ENCODE data around the gene BRD1.

Gene BRD1

GRCh38 chr22:49749885-49750510, 77.7 kb downstream of the BRD1 start:
- no peak overlapping the region for H3K27ac ChIP-seq
- TF ChIP-seq ZFX (IDR thresholded peaks at IDR 0.05; ENCODE audit: borderline replicate concordance) = no peak
- TF ChIP-seq, protein P1, sequence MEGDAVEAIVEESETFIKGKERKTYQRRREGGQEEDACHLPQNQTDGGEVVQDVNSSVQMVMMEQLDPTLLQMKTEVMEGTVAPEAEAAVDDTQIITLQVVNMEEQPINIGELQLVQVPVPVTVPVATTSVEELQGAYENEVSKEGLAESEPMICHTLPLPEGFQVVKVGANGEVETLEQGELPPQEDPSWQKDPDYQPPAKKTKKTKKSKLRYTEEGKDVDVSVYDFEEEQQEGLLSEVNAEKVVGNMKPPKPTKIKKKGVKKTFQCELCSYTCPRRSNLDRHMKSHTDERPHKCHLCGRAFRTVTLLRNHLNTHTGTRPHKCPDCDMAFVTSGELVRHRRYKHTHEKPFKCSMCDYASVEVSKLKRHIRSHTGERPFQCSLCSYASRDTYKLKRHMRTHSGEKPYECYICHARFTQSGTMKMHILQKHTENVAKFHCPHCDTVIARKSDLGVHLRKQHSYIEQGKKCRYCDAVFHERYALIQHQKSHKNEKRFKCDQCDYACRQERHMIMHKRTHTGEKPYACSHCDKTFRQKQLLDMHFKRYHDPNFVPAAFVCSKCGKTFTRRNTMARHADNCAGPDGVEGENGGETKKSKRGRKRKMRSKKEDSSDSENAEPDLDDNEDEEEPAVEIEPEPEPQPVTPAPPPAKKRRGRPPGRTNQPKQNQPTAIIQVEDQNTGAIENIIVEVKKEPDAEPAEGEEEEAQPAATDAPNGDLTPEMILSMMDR (IDR thresholded peaks at IDR 0.05) = no peak

GRCh38 chr22:49749227-49749626, 78.4 kb downstream of the BRD1 start:
- no peak for TF ChIP-seq ZFX (IDR thresholded peaks at IDR 0.05; ENCODE audit: borderline replicate concordance)
- TF ChIP-seq, protein P1 (IDR thresholded peaks at IDR 0.05) = no peak
- H3K27ac ChIP-seq = no peak overlapping the region

GRCh38 chr22:49748514-49748913, 79.2 kb downstream of the BRD1 start:
- TF ChIP-seq, protein P1 (IDR thresholded peaks at IDR 0.05) = no peak
- TF ChIP-seq ZFX (IDR thresholded peaks at IDR 0.05; ENCODE audit: borderline replicate concordance) = no peak
- H3K27ac ChIP-seq = no peak overlapping the region

- no peak overlapping the region for H3K27ac ChIP-seq
- TF ChIP-seq, protein P1 (IDR thresholded peaks at IDR 0.05) = no peak
- no peak for TF ChIP-seq ZFX (IDR thresholded peaks at IDR 0.05; ENCODE audit: borderline replicate concordance)
These were observed 80.0 kb downstream of the BRD1 start for GRCh38 chr22:49747716-49748115.

- no peak overlapping the region for H3K27ac ChIP-seq
- TF ChIP-seq, protein P1 (IDR thresholded peaks at IDR 0.05) = no peak
- no peak for TF ChIP-seq ZFX (IDR thresholded peaks at IDR 0.05; ENCODE audit: borderline replicate concordance)
These were observed 80.5 kb downstream of the BRD1 start for GRCh38 chr22:49747130-49747529.

- no peak overlapping the region for H3K27ac ChIP-seq
- TF ChIP-seq, protein P1 (IDR thresholded peaks at IDR 0.05) = no peak
- TF ChIP-seq ZFX (IDR thresholded peaks at IDR 0.05; ENCODE audit: borderline replicate concordance) = no peak
These were observed 81.6 kb downstream of the BRD1 start for GRCh38 chr22:49746065-49746464.

DNA sequence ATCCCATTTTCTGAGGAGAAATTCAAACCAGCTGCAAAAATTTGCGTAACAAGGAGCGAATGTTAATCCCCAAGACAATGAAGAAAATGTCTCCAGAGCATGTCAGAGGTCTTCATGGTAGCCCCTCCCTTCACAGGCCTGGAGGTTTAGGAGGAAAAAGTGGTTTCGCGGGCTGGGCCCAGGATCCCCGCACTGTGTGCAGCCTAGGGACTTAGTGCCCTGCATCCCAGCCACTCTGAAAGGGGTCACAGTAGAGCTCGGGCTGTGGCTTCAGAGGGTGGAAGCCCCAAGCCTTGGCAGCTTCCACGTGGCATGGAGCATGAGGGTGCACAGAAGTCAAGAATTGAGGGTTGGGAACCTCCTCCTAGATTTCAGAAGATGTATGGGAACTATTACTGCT, 87.4 kb downstream of the BRD1 start:
- TF ChIP-seq, protein P1 (IDR thresholded peaks at IDR 0.05) = no peak
- TF ChIP-seq ZFX (IDR thresholded peaks at IDR 0.05; ENCODE audit: borderline replicate concordance) = no peak
- H3K27ac ChIP-seq = no peak overlapping the region

Data from 22Rv1 (cell line).